GM23338 (cell line): ENCODE data around the gene TMEM132A.

Source experiments
- CREB1 ChIP-seq: fragments of 250-450 bp; sonication (Bioruptor Pico); IDR thresholded peaks from 2 replicates; pipeline ENCODE4 v1.5.0; 2020; ENCODE audit warnings: low read depth, mild to moderate bottlenecking, moderate library complexity
- CTCF ChIP-seq, 2 experiments: fragments of 200-600 bp in 1 of 2; sonication (generic) in 1 of 2; conservative IDR thresholded peaks; 2 replicates each; pipeline versions ENCODE4 v1.5.1 to v1.6.1; 2016 to 2017; ENCODE audit warnings: antibody characterized with exemption in 2 of 2, low read depth in 2 of 2, mild to moderate bottlenecking in 2 of 2, moderate library complexity in 1 of 2
- EZH2 ChIP-seq: fragments of 200-600 bp; sonication (generic); IDR thresholded peaks from one replicate; pipeline ENCODE4 v1.8.0; 2017; ENCODE audit warnings: antibody characterized with exemption, mild to moderate bottlenecking, low read depth; ENCODE audit not compliant: unreplicated experiment
- EZH2phosphoT487 ChIP-seq: fragments of 200-600 bp; sonication (generic); IDR thresholded peaks from one replicate; pipeline ENCODE4 v1.8.1; 2018; ENCODE audit warnings: antibody characterized with exemption; ENCODE audit not compliant: unreplicated experiment
- POLR2AphosphoS5 ChIP-seq: IDR thresholded peaks from 2 replicates; pipeline ENCODE4 v1.6.1; 2016; ENCODE audit warnings: antibody characterized with exemption, low read depth
- REST ChIP-seq: IDR thresholded peaks from one replicate; pipeline ENCODE4 v1.6.1; 2018; ENCODE audit warnings: antibody characterized with exemption; ENCODE audit not compliant: unreplicated experiment
- STAT1 ChIP-seq: IDR thresholded peaks from one replicate; pipeline ENCODE4 v1.6.1; 2016; ENCODE audit warnings: antibody characterized with exemption; ENCODE audit not compliant: unreplicated experiment
- ZNF114 ChIP-seq: fragments of 250-450 bp; sonication (Bioruptor Pico); IDR thresholded peaks from 2 replicates; pipeline ENCODE4 v1.5.0; 2020; ENCODE audit warnings: mild to moderate bottlenecking, moderate library complexity
- ZNF462 ChIP-seq: fragments of 250-450 bp; sonication (Bioruptor Pico); IDR thresholded peaks from 2 replicates; pipeline ENCODE4 v1.5.0; 2020; ENCODE audit warnings: mild to moderate bottlenecking, moderate library complexity

- TF ChIP-seq ZNF462 (CRISPR knock-in tag): no peak
- no peak for TF ChIP-seq CTCF (conservative IDR thresholded peaks at IDR 0.05; ENCODE audit: low read depth in 2 of 2)
- no peak for TF ChIP-seq POLR2AphosphoS5
- TF ChIP-seq REST: no peak
- TF ChIP-seq CREB1 (CRISPR knock-in tag): no peak
- TF ChIP-seq EZH2phosphoT487: no peak
- no peak for TF ChIP-seq EZH2
- TF ChIP-seq STAT1: no peak
- no peak for TF ChIP-seq ZNF114
Observed at GRCh38 chr11:60985991-60986915, 62.0 kb downstream of the TMEM132A start.
